HUDEP-2 (cell line): ENCODE results near the gene SERPINE2.

Source experiments
- DNase-seq, 76 experiments: peaks; one replicate each; lab custom pipeline; 2025; ENCODE audit not compliant: unreplicated experiment in 76 of 76; lab: John Stamatoyannopoulos, UW

SERPINE2 gene

DNA sequence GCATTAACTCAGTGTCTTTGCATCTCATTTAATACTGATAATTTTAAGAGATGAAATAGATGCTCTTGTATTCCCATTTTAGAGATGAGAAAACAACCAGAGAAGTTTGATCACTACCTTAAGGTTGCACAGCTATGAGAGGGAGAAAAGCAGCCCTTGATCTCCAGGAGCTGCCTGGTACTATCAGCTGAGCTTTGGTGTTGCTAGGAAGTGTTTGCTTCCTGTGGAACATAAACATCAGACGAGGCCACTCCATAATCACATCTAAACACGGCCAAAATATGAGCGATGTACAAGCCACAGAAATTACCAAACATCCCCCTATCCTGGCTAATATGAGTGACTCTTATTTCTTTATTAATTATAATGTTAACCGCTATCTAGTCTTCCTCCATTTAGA lies 93.3 kb downstream of the SERPINE2 start:
- no peak for DNase-seq

DNA sequence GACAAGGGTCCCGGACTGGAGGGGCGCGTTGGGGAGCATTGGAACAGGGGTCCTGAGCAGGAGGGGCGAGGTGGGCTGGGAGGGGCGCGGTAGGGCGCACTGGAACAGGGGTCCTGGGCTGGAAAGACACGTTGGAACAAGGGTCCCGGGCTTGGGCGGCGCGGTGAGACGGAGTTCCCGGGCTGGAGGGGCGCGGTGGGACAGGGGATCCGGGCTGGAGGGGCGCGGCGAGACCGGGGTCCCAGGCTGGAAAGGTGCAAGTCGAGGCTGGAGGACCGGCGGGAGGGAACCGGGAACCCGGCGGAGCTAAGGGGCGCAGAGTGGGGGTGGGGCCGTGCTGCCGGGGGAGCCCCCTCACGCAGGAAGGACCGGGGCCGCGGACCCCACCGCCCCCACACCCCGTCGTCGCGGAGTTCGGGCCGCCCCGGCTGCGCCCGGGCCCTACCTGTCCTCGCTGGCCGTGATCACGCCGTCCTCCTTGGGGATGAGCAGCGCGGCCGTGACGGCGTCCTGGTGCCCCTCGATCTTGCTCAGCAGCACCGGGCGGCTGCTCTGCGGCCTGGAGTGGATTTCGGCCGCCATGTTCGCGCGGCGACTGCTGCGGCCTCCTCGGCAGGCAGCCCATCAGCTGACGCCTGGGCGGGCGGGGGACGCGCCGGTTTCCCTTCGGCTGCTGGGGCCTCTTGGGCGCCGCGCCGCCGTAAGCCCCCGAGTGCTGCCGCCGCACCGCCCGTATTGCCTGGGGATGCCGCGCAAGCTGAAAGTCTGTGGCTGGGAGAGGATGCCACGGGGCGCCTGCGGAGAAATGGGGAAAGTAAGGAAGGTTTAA lies 94.2 kb downstream of the SERPINE2 start, which contains the start of gene WDFY1:
Gene WDFY1 (minus strand): TSS at position 633 of the 829 bp plus-strand sequence. CDS start 51 bp downstream, at position 582.
- peak in 72 of 76 experiments; percentile 14 to 87 (median 72) for DNase-seq

DNA sequence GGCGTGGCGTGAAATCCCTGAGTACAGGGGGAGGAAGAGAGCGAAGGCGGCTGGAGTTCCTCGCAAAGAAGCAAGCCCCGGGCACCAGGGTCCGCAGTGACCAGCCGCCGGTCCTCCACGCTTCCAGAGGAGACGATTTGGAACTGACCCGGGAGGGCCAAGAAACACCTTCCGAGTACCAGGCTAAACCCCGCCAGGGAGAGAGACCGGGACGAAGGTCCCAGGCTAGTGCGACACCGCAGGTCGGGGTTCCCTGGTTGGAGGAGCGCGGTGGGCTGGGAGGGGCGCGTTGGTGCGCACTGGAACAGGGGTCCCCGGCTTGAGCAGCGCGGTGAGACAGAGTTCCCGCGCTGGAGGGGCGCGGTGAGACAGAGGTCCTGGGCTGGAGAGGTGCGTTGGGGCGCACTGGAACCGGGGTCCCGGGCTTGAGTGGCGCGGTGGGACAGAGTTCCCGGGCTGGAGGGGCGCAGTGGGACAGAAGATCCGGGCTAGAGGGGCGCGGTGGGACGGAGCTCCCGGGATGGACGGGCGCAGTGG lies 94.9 kb downstream of the SERPINE2 start:
- DNase-seq = peak in 9 of 76 experiments; percentile 1 to 29 (median 8)

DNA sequence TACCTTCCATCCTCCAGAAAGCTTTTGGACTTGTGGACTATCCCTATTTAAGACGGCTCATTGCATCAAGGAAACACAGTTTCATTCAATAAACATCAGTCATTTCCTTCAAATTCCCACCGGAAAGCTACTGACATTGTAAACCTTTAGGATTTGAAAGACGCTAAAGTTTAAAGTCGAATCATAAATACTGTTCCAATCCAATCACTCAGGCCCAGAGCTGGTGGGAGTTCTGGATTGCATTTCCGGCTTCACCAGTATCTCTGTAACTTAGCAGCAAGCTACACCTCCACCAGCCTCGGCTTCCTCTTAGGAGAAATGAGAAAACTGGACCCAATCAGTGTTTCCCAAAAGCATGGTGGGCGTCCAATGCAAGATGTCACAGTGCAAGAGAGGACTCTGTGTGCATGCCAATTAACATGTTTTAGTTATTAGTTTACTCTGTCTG lies 95.5 kb downstream of the SERPINE2 start:
- DNase-seq = no peak

DNA sequence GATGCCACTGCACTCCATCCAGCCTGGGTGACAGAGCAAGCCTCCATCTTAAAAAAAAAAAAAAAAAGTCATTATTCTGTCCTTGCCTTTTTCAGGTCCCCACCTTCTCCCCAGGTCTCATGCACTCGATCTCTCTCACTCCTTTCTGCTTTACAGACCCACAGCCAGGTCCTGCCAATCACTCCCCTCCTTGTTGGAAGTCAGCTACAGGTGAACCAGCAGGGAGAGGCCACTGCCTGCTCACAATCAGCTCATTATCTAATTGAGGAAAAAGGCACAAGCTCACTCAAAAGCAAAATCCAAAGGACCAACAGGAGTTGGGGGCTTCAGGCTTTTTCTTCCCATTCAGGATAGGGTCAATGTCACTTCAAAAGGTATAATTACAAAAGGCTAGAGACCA lies 96.0 kb downstream of the SERPINE2 start:
- DNase-seq = no peak

DNA sequence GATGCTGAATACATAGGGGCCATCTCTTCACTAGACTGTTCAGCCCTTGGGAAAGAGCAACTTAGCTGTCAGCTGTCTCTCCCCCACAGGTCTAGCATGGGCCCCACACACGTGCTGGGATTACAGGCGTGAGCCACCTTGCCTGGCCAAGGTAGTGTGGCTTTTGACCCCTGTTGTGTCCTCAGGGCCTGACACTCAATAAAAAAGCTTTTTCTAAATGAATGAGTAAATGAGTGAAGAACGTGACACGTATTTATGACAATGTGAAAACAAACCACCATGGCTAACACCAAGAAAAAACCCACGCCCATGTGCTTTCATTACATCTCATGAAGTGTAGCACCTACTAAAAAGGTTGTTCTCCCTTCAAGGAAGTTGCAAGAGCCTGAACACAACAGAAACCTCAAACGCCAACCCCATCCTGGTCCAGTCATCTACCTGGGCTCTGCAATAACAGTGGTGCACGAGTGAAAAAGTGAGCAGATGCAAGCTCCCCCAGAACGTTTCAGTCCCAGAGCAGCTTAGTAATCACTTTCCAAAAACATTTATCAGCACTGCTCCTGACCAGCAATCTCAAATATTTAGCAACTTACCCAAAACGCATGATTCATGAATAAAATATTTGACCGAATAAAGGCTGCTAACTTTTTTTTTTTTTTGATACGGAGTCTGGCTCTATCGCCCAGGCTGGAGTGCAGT lies 97.4 kb downstream of the SERPINE2 start:
- no peak for DNase-seq

DNA sequence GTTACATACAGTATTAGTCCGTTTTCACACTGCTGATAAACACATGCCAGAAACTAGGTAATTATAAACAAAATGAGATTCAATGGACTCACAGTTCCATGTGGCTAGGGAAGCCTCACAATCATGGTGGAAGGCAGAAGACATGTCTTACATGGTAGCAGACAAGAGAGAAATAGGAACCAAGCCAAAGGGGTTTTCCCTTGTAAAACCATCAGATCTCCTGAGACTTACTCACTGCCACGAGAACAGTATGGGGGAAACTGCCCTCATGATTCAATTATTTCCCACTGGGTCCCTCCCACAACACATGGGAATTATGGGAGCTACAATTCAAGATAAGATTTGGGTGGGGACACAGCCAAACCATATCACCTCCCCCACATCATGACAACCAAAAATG lies 99.6 kb downstream of the SERPINE2 start:
- peak in 17 of 76 experiments; percentile 4 to 42 (median 22) for DNase-seq

DNA sequence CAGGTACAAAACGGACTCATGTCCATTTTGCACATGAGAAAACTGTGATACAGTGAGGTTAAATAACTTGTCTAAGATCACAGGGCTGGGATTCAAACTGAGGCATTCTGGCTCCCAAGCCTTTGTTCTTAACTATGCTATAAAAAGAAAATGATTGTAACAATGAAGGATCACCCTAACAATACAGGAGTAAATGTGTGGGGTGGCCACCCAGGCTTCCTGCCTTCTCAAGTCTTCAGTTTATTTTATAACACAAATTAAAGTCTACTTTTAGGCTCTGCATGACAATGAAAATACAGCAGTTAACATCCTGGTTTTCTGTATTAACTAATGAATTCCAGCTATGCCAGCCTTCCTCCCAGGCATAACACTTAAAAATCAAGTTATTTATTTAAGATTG lies 101.6 kb downstream of the SERPINE2 start:
- no peak for DNase-seq

DNA sequence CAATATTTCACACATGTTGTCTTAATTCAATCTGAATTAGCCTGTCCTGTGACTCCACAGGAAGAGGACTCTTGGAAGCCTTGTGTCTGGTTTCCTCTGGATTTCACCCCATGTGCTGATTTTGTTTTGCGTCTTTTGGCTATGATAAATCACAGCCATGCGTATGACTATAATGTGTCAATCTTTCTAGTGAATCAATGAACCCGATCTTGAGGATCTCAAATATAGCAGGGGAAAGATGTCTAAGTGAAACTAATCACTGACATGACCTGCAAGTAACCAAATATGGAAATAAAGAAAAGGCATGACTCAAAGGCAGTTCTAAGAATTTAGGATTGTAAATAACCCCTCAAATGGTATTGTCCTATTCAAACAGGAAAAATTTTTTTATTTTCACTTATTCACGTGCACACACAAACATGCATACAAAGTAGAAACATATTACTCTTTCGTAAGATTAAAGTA lies 102.2 kb downstream of the SERPINE2 start:
- no peak for DNase-seq

DNA sequence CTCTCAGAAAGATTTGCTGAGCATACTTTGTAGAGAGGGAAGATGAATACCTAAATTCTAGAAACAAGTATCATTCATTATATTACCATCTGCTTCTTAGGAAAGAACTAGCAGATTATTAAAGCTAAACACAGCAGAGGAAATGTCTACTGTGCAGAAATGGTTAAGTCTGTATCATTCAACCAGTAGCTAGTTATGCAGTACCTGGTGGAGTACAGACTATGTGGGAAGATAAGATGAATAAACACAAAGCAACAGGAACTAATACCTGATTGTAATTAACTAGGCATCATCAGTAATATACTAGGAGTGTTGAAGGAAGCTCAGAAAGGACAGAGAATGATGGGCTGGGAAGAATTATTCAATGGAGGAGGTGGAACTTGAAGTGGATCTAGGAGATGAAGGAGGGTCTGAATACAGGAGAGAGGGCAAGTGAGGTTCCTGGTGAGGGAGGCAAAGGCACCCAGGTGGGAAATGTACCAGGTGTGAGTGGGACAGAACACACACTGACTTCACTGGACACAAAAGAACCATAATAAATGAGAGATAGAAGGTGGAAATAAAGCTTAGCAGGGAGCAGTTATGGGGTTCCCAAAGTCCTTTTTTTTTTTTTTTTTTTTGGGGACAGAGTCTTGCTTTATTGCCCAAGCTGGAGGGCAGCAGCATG lies 103.5 kb downstream of the SERPINE2 start:
- no peak for DNase-seq

DNA sequence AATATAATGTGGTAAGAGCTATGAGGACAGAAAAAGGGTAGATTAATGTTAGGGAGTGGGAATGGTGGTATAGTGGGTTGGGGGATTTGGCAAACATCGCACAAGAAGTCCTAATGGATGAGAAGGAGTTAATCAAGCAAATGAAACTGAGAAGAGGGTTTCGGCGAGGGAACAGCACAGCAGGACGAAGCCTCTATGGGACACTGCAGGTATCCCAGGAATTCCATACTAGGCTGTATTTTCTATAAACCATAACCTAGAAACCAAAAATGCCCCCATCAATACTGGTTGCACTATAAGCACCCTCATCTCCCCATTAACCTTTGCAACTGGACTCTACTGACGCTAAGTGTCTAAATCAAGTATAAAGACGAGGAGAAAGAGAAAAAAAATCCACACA lies 104.2 kb downstream of the SERPINE2 start:
- no peak for DNase-seq

DNA sequence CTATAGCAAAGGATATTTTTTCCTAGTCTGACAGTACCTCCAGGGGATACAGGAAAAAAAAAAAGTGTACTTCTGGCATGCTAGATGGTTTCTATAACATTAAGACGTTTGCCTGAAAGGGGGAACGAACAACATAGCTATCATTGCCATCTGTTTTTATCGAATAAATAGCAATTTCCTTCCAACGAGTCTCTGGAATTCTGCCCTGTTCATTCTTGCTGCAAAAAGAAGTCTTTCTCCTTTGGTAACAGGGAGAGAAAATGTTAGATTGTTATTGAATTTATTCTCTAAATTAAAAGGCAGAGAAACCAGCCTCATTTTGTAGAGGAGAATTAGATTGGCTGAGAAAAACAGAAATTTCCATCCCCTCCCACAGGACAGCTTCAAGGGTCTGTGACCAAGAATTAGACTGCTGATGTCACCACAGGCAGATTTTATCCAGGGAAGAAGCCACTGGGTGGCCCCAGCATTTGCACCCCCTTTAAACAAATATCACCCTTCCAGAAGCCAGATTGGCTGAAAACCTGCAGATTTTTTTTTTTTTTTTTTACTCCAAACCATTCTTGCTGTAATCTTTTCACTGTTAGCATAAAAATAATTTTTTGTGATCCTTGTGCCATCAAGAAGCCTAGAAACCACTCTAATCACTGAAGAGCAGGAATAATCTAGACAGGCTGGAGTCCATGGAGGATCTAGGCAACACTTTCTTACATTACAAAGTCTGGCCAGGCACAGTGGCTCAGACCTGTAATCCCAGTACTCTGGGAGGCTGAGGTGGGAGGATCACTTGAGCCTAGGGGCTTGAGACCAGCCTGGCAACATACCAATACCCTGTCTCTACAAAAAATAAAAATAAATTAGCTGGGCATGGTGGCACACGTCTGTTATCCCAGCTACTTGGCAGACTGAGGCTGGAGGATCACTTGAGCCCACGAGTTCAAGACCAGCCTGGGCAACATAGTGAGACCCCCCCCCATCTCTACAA lies 106.0 kb downstream of the SERPINE2 start:
- DNase-seq = no peak

DNA sequence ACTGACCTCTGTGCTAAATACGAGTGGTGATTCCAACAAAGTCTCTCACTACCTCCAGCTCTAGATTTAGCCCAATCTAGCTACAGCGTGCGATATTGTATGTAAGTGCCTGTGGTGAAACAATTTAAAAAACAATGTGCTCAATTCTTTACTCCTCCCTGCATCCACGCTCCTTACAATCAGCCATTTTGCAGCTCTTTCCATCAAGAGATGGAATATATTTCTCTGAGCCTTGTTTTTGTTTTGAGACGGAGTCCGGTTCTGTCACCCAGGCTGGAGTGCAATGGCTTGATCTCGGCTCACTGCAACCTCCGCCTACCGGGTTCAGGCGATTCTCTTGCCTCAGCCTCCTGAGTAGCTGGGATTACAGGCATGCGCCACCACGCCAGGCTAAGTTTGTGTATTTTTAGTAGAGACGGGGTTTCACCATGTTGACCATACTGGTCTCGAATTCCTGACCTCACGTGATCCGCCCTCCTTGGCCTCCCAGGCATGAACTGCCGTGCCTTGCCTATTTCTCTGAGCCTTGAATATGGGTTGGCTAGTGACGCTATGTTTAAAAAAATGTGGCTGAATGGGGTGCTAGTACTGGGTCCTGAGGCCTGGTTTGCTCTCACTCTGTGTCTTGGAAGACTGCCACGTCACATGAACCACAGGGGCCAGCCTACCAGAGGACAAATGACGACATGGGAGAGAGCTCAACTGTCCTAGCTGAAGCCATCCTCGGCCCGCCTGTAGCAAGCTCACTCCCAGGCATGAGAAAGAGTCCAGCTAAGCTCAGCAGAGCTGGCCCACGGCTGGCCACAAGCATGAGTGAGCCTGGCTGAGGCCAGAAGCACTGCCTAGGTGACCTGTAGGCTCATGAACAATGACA lies 108.7 kb downstream of the SERPINE2 start:
- peak in 50 of 76 experiments; percentile 1 to 75 (median 28) for DNase-seq

DNA sequence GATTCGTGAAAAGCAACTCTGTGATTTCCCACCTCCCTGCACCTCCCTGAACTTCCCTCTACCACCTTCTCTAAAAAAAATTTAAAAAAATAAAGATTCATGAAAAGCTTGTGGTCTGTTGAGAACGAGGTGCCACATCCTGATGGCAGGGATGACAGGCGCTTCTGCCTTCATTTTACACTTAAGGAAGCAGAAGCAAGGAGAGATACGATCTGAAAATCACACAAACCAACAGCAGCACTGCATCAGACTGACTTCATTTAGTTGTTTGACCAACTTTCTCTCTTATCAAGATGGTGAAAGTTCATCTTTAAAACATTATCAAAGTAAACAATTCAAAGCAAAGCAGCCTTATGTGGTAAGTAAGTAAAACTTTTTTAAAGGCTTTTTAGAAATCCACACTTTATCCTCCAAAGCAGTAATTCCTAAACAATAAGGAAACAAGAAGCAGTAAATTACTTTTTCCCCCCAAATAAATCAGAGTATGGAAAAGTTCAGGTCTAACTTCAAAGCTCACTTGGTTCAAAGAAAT lies 109.4 kb downstream of the SERPINE2 start:
- DNase-seq = no peak

DNA sequence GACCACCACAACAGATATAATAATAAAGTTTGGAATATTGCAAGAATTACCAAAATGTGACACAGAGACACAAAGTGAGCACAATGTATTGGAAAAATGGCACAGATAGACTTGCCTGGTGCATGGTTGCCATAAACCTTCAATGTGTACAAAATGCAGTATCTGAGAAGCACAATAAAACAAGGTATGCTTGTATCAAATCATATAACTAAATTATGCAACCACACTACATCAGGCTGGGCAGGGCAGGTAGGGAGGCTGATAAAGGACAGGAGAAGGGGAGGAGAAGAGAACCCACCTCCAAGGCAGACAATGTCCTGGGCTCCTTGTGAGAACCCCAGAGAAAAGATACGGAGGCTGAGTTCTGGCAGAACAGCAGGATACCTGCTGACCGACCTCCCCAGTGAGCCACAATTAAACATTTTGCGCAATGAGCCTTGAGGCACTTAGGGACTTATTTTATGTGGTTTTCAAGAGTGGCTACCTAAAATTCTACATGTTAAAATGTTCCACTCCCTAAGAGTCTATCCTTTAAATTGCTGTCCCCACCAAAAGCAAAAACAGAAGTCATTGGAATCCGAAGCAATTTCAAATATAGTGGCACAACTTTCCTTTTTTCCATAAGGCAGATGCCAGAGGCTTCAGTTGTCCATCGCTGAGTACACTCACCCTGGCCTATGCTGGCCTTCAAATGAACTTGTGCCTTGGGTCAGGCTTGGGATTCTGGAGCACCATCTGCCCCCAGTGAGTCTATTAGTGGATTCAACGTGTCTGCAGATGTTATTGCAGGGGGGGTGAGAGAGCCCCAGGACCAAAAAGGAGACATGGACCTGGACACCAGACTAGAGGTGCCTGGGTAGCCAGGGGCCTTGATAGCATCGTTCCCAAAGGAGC lies 110.7 kb downstream of the SERPINE2 start:
- no peak for DNase-seq

DNA sequence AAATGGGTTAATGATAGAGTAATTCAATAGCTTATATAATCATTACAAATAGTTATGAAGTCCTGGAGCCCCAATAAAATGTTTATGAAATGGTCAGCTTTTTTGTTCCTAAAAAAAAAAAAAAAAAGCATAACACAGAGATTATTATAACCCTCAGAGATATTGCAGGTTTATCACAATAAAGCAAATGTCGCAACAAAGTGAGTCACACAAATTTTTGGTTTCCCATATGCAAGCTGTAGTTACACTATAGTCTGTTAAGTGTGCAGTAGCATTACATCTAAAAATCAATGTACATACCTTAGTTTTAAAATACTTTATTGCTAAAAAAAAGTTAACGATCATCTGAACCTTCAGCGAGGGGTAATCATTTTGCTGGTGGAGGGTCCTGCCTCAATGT lies 114.0 kb downstream of the SERPINE2 start:
- DNase-seq = no peak
